Measurements from ENCODE around the gene PCDHGA1. TPM values are rescaled to one million over a fixed set of nuclear protein-coding genes. Genes with fewer than 3 reads are reported as not detected.

PCDHGA1 gene
- total RNA-seq, 2 donors from 2014 or later = 1.4 to 2.0 TPM

GRCh38 chr5:141515141-141515540, 184.8 kb downstream of the PCDHGA1 start:
- no peaks in the 10 kb centered on the region for H3K9me3 ChIP-seq
- DNase-seq (ENCODE audit: low spot score) = no peak
- H3K27me3 ChIP-seq = no peaks in the 10 kb centered on the region
- TF ChIP-seq CTCF (IDR thresholded peaks at IDR 0.05) = no peak
- peak overlapping the region; percentile 76 to 85 for H3K27ac ChIP-seq
- peaks cover 33% of the 10 kb centered on the region for H3K36me3 ChIP-seq
- H3K4me1 ChIP-seq = peaks cover 0 to 57% of the 10 kb centered on the region in 2 donors
- H3K4me3 ChIP-seq = no peak overlapping the region

DNA sequence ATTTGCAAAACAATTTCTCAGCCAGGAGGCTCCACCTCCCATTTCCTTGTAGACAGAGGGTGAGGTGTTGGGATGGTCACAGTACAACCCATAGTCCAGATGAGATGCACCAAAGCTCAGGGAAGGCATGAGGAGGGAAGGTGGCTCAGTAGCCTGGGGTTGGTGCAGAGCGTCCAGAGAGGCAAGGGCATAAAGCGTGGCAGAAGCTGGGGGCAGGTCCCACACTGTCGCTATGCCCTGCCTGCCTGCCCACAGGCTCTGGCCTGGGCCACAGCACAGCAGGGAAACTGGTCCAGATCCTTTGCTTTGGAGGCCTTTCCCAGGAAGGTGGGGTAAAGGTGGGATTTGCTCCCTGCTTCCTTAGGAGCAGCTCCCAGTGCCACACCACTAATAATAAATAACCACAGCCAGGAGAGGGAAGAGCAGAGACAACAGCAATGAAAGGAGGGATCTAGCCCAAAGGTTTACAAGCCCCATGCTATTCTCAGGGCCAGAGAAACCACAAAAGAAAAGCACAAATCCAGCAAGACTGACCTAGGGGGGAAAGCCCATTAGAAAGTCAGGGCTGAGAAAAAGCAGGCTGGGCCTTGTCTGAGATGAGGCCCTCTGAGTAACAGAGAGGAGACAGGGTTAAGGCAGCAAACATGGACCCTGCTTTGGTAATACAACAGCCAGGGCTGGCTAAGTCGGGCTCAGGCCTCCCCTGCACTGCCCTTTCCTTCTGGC, 185.8 kb downstream of the PCDHGA1 start:
- no peak for TF ChIP-seq CTCF (IDR thresholded peaks at IDR 0.05)
- H3K27ac ChIP-seq = peak overlapping the region; percentile 50 to 76
- peaks cover 34% of the 10 kb centered on the region for H3K36me3 ChIP-seq
- no peak overlapping the region for H3K4me3 ChIP-seq
- DNase-seq (ENCODE audit: low spot score) = no peak
- H3K4me1 ChIP-seq = peaks cover 0 to 66% of the 10 kb centered on the region in 2 donors
- H3K27me3 ChIP-seq = no peaks in the 10 kb centered on the region
- no peaks in the 10 kb centered on the region for H3K9me3 ChIP-seq

DNA sequence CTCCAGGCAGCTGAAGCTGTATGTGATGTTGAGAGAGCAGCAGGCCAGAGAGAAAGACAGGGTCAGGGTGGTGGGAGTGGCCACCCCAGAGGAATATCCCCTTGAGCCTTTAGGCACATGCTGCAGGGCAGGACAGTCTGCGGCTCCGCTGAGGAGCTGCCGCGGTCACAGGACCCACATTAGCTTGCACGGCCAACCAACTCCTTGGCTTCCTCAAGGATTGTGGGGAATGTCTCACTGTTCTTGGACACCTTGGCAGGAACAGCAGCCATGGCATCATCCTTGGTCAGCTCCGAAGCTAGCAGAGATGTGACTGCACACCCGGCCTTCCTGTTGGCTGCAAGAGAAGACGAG, 186.3 kb downstream of the PCDHGA1 start:
- no peak for DNase-seq (ENCODE audit: low spot score)
- Histone ChIP-seq H3K36me3 (peaks cover 33% of the 10 kb centered on the region), H3K27ac (peak overlapping the region; percentile 50 to 76), H3K4me1 (peaks cover 0 to 71% of the 10 kb centered on the region in 2 donors), H3K27me3 (no peaks in the 10 kb centered on the region), H3K4me3 (no peak overlapping the region), H3K9me3 (no peaks in the 10 kb centered on the region)
- TF ChIP-seq CTCF (IDR thresholded peaks at IDR 0.05) = no peak

DNA sequence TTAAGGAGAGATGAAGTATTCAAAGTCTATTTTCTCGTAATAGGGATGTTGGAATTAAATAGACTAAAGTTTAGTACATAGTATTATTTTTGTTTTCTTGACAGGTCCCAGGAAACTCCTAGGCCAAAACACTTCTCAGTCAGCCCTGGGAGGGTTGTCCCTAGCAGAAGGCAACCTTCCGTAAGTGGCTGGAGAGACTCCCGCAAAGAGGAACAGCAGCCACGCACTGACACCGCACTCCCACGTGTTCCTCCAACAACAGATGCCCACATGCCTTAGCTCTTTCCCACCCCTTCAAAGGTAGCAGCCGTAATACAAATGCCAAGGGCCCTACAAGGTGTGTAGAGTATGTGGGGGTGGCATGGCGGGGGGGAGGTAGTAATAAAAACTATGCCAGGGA, 187.0 kb downstream of the PCDHGA1 start:
- peaks cover 0 to 73% of the 10 kb centered on the region in 2 donors for H3K4me1 ChIP-seq
- peaks cover 28% of the 10 kb centered on the region for H3K36me3 ChIP-seq

DNA sequence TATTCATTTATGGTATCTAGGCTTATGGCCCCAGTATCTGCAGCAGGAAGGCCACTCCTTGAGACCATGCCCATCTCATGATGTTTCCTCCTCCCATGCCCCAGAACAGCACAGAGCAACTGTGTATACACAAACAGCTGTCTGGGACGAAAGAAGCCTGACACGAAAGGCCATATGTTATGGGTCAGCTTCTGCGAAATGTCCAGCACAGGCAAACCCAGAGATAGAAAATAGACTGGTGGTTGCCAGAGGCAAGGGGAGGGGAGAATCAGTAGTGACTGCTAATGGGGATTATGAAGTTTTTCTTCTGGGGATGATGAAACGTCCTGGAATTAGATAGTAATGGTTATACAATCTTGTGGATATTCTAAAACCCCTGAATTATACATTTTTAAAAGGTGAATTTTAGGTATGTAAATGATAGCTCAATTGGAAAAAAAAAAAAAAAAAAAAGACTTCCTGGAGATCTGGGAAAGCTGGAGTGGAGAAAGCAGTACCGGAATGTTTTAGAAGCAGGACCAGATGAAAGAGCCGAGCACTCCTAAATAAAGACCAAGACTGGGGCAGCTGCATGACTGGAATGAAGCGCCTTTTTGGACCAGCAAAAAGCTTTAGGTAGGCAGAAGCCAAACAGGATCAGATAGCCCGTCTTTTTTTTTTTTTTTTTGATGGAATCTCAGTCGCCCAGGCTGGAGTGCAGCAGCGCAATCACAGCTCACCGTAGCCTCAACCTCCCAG, 187.7 kb downstream of the PCDHGA1 start:
- Histone ChIP-seq H3K36me3 (peaks cover 28% of the 10 kb centered on the region), H3K27ac (peak overlapping the region in 1 of 2 donors; percentile 76), H3K4me1 (peaks cover 0 to 71% of the 10 kb centered on the region in 2 donors), H3K4me3 (no peak overlapping the region), H3K9me3 (no peaks in the 10 kb centered on the region), H3K27me3 (no peaks in the 10 kb centered on the region)
- TF ChIP-seq CTCF (IDR thresholded peaks at IDR 0.05) = no peak
- no peak for DNase-seq (ENCODE audit: low spot score)

More for the DNA sequence above, 187.0 kb downstream of the PCDHGA1 start:
- H3K27me3 ChIP-seq = no peaks in the 10 kb centered on the region
- no peak for DNase-seq (ENCODE audit: low spot score)
- H3K27ac ChIP-seq = peak overlapping the region in 1 of 2 donors; percentile 76
- TF ChIP-seq CTCF (IDR thresholded peaks at IDR 0.05) = no peak
- H3K4me3 ChIP-seq = no peak overlapping the region
- no peaks in the 10 kb centered on the region for H3K9me3 ChIP-seq
